Hepatocyte (in vitro differentiated cells): ENCODE measurements around the gene TTLL9. TPM values are rescaled to one million over a fixed set of nuclear protein-coding genes. Genes with fewer than 3 reads are reported as not detected.

ENCODE experiments used
- DNase-seq: peaks from one replicate; pipeline ENCODE4 v3.0.0-alpha.2; 2016; ENCODE audit warnings: low spot score
- H2AFZ ChIP-seq: fragments of 200-600 bp; sonication (generic); 2 replicates; pipeline ENCODE4 v1.6.0; 2016; ENCODE audit warnings: antibody characterized with exemption, mild to moderate bottlenecking
- H3K27ac ChIP-seq: fragments of 200-600 bp; sonication (generic); 2 replicates; pipeline ENCODE4 v1.5.1; 2016; ENCODE audit warnings: mild to moderate bottlenecking
- H3K27me3 ChIP-seq: fragments of 200-600 bp; sonication (generic); 2 replicates; pipeline ENCODE4 v1.6.1; 2016
- H3K36me3 ChIP-seq: fragments of 200-600 bp; sonication (generic); replicated peaks from 2 replicates; pipeline ENCODE4 v1.5.1; 2016; ENCODE audit warnings: low read depth; ENCODE audit not compliant: insufficient read depth
- H3K4me1 ChIP-seq: fragments of 200-600 bp; sonication (generic); 2 replicates; pipeline ENCODE4 v1.5.1; 2016; ENCODE audit warnings: mild to moderate bottlenecking, moderate library complexity; ENCODE audit not compliant: insufficient read depth
- H3K4me2 ChIP-seq: fragments of 200-600 bp; sonication (generic); 2 replicates; pipeline ENCODE4 v1.6.0; 2016
- H3K4me3 ChIP-seq: fragments of 200-600 bp; sonication (generic); 2 replicates; pipeline ENCODE4 v1.5.1; 2016; ENCODE audit warnings: mild to moderate bottlenecking
- H3K79me2 ChIP-seq: fragments of 200-600 bp; sonication (generic); 2 replicates; pipeline ENCODE4 v1.6.0; 2017; ENCODE audit warnings: mild to moderate bottlenecking
- H3K9me2 ChIP-seq: fragments of 200-600 bp; sonication (generic); replicated peaks from 2 replicates; pipeline ENCODE4 v1.6.0; 2017; ENCODE audit warnings: mild to moderate bottlenecking; ENCODE audit not compliant: insufficient read depth
- H3K9me3 ChIP-seq: fragments of 200-600 bp; sonication (generic); 2 replicates; pipeline ENCODE4 v1.5.1; 2016; ENCODE audit warnings: low read depth, mild to moderate bottlenecking
- H4K20me1 ChIP-seq: fragments of 200-600 bp; sonication (generic); 2 replicates; pipeline ENCODE4 v1.6.0; 2016; ENCODE audit warnings: mild to moderate bottlenecking; ENCODE audit not compliant: insufficient read depth, poor library complexity, severe bottlenecking
- EZH2 ChIP-seq: fragments of 200-600 bp; sonication (generic); IDR thresholded peaks from 2 replicates; pipeline ENCODE4 v1.6.1; 2016; ENCODE audit warnings: antibody characterized with exemption, mild to moderate bottlenecking, borderline replicate concordance
- EZH2phosphoT487 ChIP-seq: fragments of 200-600 bp; sonication (generic); IDR thresholded peaks from one replicate; pipeline ENCODE4 v1.6.1; 2018; ENCODE audit warnings: antibody characterized with exemption, mild to moderate bottlenecking, low read depth, moderate library complexity; ENCODE audit not compliant: unreplicated experiment, severe bottlenecking
- WGBS: methylation state at CpG from one replicate; pipeline ENCODE4 v1.1.6; 2016; ENCODE audit warnings: low lambda C conversion rate; ENCODE audit errors: missing lambda C conversion rate; 5-methylcytosine and 5-hydroxymethylcytosine counted together
- polyA plus RNA-seq: library from polyadenylated mRNA; unstranded; fragments of >200 nt; fragmentation: Nextera tagmentation; extraction: Ambion mirVana; gene quantifications from 2 replicates; pipeline ENCODE4 v1.2.1, GENCODE V29; 2016
- total RNA-seq: library from RNA; depleted of rRNA; stranded (reverse); fragments of >200 nt; gene quantifications from 2 replicates; pipeline ENCODE4 v1.2.3, GENCODE V29; 2014
- TF ChIP-seq, protein P1 (sequence below): fragments of 200-600 bp; sonication (generic); IDR thresholded peaks from 2 replicates; pipeline ENCODE4 v1.5.1; 2016; ENCODE audit warnings: antibody characterized with exemption, mild to moderate bottlenecking; ENCODE audit not compliant: poor library complexity

Gene TTLL9
- total and polyA plus RNA-seq, 2 experiments from 2014 or later: 0.18 TPM; not detected in 1

DNA sequence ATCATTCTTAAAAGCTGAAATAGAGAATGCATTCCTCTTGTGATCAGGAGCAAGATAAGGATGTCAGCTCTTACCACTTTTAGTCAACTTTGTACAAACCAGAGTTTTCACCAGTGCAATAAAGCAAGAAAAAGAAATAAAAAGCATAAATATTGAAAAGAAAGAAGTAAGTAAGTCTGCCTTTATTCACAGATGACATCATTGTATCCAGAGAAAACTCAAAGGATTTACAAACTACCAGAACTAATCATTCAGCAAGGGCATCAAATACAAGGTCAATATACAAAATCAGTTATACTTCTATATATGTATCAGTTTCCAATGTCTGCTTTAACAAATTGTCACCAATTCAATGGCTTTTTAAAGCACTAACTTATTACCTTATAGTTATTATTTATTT, 13.4 kb downstream of the TTLL9 start:
- no peaks in the 10 kb centered on the region for H3K9me3 ChIP-seq
- H3K4me2 ChIP-seq: no peak overlapping the region
- TF ChIP-seq EZH2 (no peak), EZH2phosphoT487 (no peak)
- TF ChIP-seq, protein P1, sequence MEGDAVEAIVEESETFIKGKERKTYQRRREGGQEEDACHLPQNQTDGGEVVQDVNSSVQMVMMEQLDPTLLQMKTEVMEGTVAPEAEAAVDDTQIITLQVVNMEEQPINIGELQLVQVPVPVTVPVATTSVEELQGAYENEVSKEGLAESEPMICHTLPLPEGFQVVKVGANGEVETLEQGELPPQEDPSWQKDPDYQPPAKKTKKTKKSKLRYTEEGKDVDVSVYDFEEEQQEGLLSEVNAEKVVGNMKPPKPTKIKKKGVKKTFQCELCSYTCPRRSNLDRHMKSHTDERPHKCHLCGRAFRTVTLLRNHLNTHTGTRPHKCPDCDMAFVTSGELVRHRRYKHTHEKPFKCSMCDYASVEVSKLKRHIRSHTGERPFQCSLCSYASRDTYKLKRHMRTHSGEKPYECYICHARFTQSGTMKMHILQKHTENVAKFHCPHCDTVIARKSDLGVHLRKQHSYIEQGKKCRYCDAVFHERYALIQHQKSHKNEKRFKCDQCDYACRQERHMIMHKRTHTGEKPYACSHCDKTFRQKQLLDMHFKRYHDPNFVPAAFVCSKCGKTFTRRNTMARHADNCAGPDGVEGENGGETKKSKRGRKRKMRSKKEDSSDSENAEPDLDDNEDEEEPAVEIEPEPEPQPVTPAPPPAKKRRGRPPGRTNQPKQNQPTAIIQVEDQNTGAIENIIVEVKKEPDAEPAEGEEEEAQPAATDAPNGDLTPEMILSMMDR: no peak
- H3K9me2 ChIP-seq: no peaks in the 10 kb centered on the region
- H3K27me3 ChIP-seq: no peaks in the 10 kb centered on the region
- no peaks in the 10 kb centered on the region for H4K20me1 ChIP-seq
- H3K4me1 ChIP-seq: no peaks in the 10 kb centered on the region
- H3K4me3 ChIP-seq: no peak overlapping the region
- no peak overlapping the region for H2AFZ ChIP-seq
- no peak for DNase-seq
- H3K27ac ChIP-seq: no peak overlapping the region
- no peaks in the 10 kb centered on the region for H3K36me3 ChIP-seq
- H3K79me2 ChIP-seq: no peaks in the 10 kb centered on the region

DNA sequence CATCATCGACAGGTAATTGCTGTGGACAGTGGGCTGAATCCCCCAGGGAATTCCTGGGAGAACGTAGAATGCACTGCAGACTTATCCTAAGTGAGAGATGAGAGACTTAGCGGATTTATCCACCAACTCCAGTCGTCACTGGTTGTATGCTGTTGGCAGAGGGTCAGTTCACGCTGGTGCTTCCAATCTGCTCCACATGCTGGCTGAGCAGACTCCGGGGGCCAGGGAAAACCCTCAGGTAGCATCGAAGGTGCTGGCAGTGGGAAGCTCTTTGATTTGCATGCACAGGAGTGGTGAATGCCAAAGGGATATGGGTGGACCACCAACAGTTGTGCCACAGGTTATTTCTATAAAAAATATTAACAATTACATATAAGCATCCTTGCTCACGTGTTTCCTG, 20.2 kb downstream of the TTLL9 start:
- peaks cover 4% of the 10 kb centered on the region for H3K27me3 ChIP-seq
- TF ChIP-seq, protein P1: no peak
- TF ChIP-seq EZH2phosphoT487: no peak
- TF ChIP-seq EZH2: no peak
- no peaks in the 10 kb centered on the region for H3K36me3 ChIP-seq
- no peak overlapping the region for H3K4me2 ChIP-seq
- no peaks in the 10 kb centered on the region for H3K4me1 ChIP-seq
- no peaks in the 10 kb centered on the region for H3K9me2 ChIP-seq
- H2AFZ ChIP-seq: no peak overlapping the region
- no peaks in the 10 kb centered on the region for H3K79me2 ChIP-seq
- DNase-seq: no peak
- 74% methylated on average over 8 of the region's 8 CpGs for WGBS
- H3K27ac ChIP-seq: no peak overlapping the region
- H3K9me3 ChIP-seq: no peaks in the 10 kb centered on the region
- no peak overlapping the region for H3K4me3 ChIP-seq
- H4K20me1 ChIP-seq: no peaks in the 10 kb centered on the region

DNA sequence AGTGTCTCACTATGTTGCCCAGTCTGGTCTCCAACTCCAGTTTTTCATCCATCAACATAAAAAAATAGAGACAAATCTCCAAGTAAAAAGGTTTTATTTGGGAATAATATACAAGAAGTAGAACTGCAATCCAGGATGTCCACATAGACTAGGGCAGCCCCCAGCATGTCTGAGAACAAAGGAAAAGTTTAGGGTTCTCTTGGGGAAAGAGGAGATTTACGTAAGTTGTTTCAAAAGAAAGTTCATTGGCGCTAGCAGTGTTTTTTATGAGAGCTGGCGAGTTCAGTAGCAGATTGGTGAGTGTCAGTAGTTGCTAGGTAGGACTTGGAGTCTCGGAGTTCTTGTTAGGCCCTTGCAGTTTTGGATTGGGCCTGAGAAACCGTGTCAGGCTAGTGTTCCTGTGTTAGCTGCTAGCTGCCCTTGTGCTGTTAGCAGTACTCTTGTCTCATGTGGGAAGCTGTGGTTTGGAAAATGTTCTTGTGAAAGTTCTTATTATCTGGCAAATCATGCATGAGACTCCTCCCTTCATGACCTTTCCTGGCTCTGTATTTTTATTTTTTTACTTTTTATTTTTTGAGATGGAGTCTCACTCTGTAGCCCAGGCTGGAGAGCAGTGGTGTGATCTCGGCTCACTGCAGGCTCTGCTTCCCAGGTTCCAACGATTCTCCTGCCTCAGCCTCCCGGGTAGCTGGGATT, 24.7 kb downstream of the TTLL9 start:
- H3K27ac ChIP-seq: no peak overlapping the region
- H3K9me3 ChIP-seq: no peaks in the 10 kb centered on the region
- no peak overlapping the region for H2AFZ ChIP-seq
- 68% methylated on average over 8 of the region's 8 CpGs for WGBS
- H3K9me2 ChIP-seq: no peaks in the 10 kb centered on the region
- TF ChIP-seq, protein P1: no peak
- TF ChIP-seq EZH2 (no peak), EZH2phosphoT487 (no peak)
- H3K79me2 ChIP-seq: no peaks in the 10 kb centered on the region
- DNase-seq: peak; percentile 60
- no peaks in the 10 kb centered on the region for H3K4me1 ChIP-seq
- peaks cover 4% of the 10 kb centered on the region for H3K27me3 ChIP-seq
- no peak overlapping the region for H3K4me3 ChIP-seq
- no peak overlapping the region for H3K4me2 ChIP-seq
- no peaks in the 10 kb centered on the region for H4K20me1 ChIP-seq
- no peaks in the 10 kb centered on the region for H3K36me3 ChIP-seq

DNA sequence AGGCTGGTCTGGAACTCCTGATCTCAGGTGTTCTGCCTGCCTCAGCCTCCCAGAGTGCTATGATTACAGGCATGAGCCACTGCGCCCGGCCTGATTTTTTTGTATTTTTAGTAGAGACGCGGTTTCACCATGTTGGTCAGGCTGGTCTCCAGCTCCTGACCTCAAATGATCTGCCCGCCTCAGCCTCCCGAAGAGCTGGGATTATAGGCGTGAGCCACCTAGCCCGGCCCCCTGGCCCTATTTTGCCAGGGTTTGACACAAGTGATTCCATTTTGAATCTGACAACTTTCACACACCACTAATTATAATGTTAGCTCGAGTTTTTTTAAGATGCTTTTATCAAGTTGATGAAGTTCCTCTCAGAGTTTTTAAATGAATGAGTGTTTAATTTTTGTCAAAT, 25.6 kb downstream of the TTLL9 start:
- H3K4me1 ChIP-seq: no peaks in the 10 kb centered on the region
- no peak overlapping the region for H3K4me2 ChIP-seq
- WGBS: 94% methylated on average over 9 of the region's 9 CpGs
- H3K27ac ChIP-seq: no peak overlapping the region
- DNase-seq: no peak
- H3K36me3 ChIP-seq: no peaks in the 10 kb centered on the region
- H3K9me2 ChIP-seq: no peaks in the 10 kb centered on the region
- no peak overlapping the region for H3K4me3 ChIP-seq
- no peak for TF ChIP-seq EZH2
- TF ChIP-seq, protein P1: no peak
- TF ChIP-seq EZH2phosphoT487: no peak
- no peaks in the 10 kb centered on the region for H4K20me1 ChIP-seq
- H3K27me3 ChIP-seq: no peaks in the 10 kb centered on the region
- no peaks in the 10 kb centered on the region for H3K79me2 ChIP-seq
- no peak overlapping the region for H2AFZ ChIP-seq
- no peaks in the 10 kb centered on the region for H3K9me3 ChIP-seq
